Hippocampal formation (tissue), 2 donors: ENCODE measurements around the gene NDUFAB1.
A peak's percentile ranks its signal among the peaks of the same experiment; 100 is the strongest.
"Not testable (repeated sequence)": the region's sequence is repeated elsewhere in the genome, so short reads cannot be mapped to it uniquely, and the experiment has no call there.

Source experiments
- DNase-seq, 2 donors: peaks; one replicate each; lab custom pipeline; 2025; lab: John Stamatoyannopoulos, UW

The NDUFAB1 gene

GRCh38 chr16:23584186-23585076 lies 11.7 kb downstream of the NDUFAB1 start:
- DNase-seq = no peak

GRCh38 chr16:23583271-23583670 lies 12.8 kb downstream of the NDUFAB1 start:
- not testable (repeated sequence) for DNase-seq

DNA sequence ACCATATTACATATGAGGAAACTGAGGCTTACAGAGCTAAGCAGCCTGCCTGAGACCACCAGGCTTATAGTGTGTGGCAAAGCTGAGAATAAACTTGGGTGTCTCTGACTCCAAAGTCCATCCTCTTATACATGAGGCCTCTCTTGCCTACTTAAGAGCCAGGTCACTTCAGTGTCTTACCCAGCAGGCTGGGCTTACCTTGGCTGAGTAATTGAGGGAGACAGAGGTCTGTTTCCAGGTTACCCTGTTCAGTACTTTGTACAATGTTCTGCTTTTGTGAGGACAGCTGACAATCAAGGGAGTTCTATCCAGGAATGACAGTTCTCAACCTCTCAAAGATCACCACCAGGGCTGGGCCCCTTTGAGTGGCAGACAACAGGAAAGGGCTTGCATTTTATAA lies 14.4 kb downstream of the NDUFAB1 start:
- no peak for DNase-seq

DNA sequence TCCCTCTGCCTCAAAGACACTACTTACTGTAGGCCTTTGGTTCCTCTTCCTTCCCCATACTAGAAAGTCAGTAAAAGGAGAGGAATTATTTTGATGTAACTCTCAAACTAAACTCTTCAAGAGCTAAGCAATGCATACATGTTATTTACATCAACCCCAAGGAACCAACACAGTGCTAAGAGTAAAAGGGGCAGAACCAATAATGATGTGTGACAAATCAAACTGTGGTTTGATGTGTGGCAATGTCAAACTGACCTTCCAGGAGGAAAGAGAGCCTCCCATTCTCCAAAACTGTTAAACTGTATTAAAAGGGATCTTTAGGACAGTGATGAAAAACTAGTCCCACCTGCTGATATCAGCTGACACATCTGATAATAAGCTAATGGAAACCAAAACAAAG lies 15.7 kb downstream of the NDUFAB1 start:
- DNase-seq = no peak

DNA sequence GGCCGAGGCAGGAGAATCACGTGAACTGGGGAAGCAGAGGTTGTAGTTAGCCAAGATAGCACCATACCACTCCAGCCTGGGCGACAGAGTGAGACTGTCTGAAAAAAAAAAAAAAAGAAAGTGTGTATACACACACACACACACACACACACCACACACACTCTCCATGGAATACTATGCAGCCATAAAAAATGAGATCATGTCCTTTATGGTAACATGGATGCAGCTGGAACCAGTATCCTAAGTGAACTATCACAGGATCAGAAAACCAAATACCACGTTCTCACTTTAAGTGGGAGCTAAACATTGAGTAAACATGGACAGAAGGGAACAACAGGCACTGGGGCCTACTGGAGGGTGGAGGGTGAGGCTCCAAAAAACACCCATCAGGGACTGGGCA lies 16.7 kb downstream of the NDUFAB1 start:
- DNase-seq = no peak

DNA sequence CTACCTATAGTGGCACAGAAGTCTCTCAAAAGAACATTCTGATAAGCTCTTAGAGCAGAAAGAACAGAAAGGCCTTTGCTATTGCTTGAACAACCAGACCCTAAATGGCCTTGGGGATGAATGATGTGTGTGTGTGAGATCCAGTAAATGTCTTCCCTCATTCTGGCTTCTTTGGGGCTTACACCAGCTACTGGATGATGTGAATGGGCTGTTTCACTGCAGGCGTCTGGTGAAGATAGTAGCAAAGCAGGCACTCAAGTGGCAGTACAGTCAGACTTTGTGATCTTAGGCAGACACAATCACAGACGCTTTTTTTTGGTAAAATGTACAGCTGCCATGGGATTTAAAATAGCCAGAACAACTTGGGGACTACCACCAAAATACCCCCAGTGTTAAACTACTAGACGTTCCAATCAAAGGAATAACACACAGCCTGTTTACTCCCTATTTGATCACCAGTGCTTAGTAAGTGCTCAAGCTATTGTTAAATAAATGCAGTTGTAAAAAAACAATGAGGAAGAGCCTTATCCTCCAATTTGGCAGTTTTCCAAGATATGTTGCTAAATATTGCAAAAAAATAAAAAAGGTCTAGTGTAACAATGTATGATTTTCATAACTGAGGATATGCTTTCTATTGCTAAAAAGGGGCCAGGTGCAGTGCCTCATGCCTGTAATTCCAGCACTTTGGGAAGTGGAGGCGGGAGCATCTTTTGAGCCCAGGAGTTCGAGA lies 17.9 kb downstream of the NDUFAB1 start:
- no peak for DNase-seq

- no peak for DNase-seq
These were observed 18.6 kb downstream of the NDUFAB1 start for GRCh38 chr16:23577493-23577892.

- DNase-seq = no peak
These were observed 20.3 kb downstream of the NDUFAB1 start for GRCh38 chr16:23575834-23576233.

DNA sequence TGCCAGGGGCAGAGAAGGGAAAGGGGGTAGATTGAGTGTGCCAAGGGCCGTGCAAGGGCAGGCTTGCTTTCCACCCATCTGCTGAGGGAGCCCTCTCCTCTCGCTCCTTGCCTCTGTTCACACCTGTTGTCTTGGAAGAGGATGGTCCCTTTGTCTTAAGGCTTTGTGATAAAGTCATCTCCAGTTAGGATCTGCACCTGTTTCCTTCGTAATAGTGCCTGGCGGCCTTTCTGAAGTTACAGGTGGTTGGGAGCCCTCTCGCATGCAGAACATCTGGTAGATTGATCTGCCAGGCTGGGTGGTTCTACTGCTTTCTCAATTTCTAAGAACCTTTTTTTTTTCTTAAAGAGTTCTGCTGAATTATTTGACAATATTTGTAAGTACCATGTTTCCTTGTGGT lies 22.3 kb downstream of the NDUFAB1 start:
- DNase-seq = no peak

DNA sequence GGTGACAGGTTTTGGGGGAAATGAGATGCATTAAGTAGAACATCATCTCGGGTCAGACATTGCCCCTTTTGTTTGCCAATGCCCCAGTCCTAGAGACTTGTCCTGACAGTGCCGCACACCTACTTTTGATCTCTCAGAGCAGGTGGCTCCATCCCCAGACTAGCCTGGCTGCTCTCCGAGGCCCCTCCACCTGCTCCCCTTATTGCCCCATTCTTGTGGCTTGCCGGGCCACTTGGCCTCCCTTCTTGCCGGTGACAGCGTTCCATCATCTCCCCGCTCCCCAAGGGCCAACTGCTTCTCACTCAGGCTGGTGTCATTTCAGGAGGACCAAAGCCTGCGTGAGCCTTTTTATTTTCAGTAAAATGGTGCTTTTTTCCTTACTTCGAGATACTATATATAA lies 23.7 kb downstream of the NDUFAB1 start:
- DNase-seq = no peak

- DNase-seq = peak in 1 of 2 donors; percentile 53
These were observed 24.2 kb downstream of the NDUFAB1 start for GRCh38 chr16:23571895-23572294.

DNA sequence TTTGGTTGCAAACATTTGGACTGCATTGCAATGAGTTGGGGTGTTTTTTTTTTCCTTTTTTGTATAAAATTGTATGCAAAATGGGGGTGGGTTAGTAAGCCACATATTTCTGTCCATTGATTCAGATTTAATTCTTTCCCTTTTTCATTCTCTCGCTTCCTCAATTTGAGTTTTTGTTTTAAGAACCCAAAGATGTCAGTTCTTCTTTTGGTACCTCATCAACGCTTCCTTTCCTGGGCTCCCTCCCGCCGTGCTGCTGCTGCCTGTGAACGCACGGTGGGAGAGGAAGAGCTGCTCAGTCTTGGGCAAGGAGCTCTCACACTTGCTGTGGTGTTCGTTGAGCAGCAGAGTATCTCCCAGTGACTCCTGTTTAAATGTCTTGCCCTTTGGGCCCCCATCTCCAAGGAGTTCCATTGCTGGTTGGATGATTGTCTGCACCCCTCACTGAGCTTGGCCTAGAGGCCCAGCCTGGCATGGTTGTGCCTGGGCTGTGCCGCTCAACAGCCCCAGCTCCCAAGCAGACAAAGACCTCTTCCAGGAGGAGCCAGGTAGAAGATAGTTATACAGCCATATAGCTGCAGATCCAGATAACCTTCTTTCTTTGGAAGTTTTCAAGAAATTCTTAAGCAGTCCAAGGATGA lies 25.0 kb downstream of the NDUFAB1 start:
- peak in 1 of 2 donors; percentile 22 for DNase-seq

GRCh38 chr16:23567602-23568001 lies 28.5 kb downstream of the NDUFAB1 start:
- DNase-seq = no peak

DNA sequence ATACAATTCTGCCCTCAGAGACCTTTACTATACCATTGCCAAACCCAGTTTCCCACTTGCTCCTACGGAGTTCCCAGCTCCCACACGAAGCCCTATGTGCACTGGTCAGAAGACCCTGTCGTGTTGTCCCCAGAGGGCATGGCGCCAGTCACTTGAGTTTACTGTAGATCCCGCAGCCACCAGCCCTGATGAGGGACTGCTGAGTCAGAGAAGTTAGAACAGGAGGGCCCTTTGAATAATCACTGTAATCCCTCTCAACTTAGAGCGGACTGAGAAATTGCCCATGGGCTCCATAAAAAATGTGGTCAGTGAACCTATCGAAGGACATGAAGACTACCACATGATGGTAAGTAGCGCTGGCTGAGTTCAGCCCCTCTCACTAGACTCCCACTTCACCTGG lies 29.4 kb downstream of the NDUFAB1 start:
- no peak for DNase-seq

GRCh38 chr16:23564575-23565363 lies 31.3 kb downstream of the NDUFAB1 start:
- peak in 1 of 2 donors; percentile 0 for DNase-seq

- no peak for DNase-seq
These were observed 32.9 kb downstream of the NDUFAB1 start for GRCh38 chr16:23563186-23563585.

DNA sequence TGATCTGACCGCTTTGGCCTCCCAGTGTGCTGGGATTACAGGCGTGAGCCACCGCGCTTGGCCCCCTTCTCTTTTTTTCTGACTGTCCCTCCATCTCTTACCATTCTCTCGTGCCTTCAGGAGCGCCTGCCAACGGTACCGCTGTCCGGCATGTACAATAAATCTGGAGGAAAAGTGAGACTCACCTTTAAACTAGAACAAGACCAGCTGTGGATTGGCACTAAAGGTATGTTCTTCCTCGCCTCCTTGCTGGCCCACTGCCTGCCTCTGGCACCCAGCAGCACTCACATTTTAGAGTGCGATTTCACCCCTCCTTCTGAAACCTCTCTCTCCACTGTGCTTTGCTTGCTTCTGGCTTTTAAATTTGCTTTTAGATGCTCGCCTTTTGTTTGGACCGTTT lies 33.6 kb downstream of the NDUFAB1 start:
- DNase-seq = no peak

- no peak for DNase-seq
These were observed 34.5 kb downstream of the NDUFAB1 start for GRCh38 chr16:23561586-23561985.

DNA sequence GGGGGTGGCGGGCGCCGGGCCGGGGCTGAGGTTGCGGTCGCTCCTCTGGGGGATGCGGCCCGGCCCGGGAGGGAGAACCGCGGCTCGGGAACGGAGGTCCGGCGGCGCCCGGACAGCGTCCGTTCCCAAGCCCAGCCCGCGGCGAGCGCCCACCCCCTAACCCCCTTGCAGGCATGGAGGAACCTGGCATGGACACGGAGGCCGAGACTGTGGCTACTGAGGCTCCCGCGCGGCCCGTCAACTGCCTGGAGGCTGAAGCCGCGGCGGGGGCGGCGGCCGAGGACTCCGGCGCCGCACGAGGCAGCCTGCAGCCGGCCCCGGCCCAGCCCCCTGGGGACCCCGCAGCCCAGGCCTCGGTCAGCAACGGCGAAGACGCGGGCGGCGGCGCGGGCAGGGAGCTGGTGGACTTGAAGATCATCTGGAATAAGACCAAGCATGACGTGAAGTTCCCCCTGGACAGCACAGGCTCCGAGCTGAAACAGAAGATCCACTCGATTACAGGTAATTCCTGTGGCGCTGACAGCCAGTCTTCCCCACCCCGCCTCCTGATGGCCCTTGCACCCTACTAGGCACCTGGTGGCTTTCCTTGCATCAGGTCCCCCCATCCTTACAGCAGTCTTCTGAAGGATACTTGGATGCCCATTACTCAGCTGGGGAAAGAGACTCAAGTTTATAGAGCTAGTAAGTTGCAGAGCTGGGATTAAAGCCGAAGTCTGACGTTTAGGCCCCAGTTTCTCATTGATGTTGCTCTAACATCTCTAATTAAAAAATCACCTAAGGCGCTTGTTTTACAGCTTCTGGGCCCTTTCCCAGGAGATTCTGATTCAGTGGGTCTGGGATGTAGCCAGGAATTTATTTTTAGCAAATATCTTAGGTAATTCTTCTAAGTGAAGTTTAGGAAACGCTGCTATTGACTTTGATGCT lies 38.1 kb downstream of the NDUFAB1 start:
- DNase-seq = no peak

DNA sequence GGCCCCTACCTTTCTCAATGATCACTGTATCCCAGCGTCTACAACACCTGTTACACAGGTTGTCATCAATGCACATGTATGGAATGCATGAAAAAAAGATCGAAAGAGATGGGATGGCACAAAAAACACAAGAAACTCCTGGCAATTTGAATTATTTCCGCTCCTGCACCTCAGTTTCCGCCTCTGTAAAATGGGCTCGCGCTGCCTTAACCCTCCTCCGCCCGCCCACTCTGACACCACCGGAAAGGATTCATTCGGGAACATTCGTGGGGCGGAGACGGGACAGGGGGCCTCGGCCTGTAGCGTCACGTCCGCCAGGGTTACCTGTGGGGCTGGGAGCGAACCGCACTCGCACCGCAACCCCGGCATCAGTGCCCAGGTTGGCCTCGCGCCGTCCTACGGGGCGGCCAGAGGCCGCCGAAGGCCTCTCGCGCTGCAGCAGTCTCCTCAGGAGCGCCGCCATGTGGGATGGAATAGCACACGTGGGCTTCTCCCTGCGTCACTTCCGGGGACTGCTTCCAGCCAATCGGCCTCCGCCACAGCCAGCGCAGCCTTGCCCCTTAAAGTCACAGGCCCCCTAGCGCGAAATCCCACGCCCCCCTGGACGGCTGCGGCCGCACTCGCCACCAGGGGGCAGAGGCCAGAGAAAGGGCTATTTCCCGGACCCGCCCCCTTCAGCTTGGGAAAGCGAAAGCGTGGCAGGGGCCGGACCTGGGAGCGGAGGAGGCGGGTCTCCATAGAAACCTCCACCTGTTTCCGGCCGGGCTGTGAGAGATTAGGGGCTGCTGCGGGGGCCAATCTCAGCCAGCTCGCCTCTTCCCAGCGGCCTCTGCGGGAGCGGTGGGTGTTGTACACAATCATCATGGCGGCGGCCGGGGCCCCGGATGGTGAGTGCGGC lies 39.0 kb downstream of the NDUFAB1 start, which contains the start of the genes EARS2 and UBFD1:
Gene EARS2, minus strand, starts transcription at position 470 of the 898 bp plus-strand sequence. Its CDS starts 7 bp downstream, at position 463.
Gene UBFD1, plus strand, starts transcription at position 847 of the 898 bp plus-strand sequence. Its CDS starts 16 bp downstream, at position 863.
- peak; percentile 98 to 99 for DNase-seq
